PC-3 (cell line): ENCODE data around the gene ARL13B. TPM values are rescaled to one million over a fixed set of nuclear protein-coding genes. Genes with fewer than 3 reads are reported as not detected.
A peak's percentile ranks its signal among the peaks of the same experiment; 100 is the strongest.

ENCODE experiments used
- ATAC-seq: fragments of 200-7000 bp; cut with Tn5 transposase; 2 replicates; pipeline ENCODE4 v1.9.1; 2020; ENCODE audit warnings: mild to moderate bottlenecking, moderate library complexity
- BruUV-seq: library from RNA; stranded (reverse); fragments of 400-500 nt; replicated peaks from 2 replicates; lab custom pipeline; 2021; lab: Mats Ljungman, UMichigan
- CTCF ChIA-PET: fragments of 300-600 bp; sonication (Branson Sonifier 250); formaldehyde crosslinking; loops from one replicate; lab custom pipeline; 2022; ENCODE audit warnings: antibody characterized with exemption; lab: Charles Lee
- POLR2A ChIA-PET: fragments of 300-600 bp; sonication (Branson Sonifier 250); formaldehyde crosslinking; loops from one replicate; lab custom pipeline; 2022; ENCODE audit warnings: antibody characterized with exemption; ENCODE audit not compliant: unreplicated experiment; lab: Charles Lee
- DNase-seq: peaks from one replicate; pipeline ENCODE4 v3.0.0-alpha.2; 2015
- H2AFZ ChIP-seq: fragments of 300-600 bp; sonication (generic); 2 replicates; pipeline ENCODE4 v1.6.0; 2016; ENCODE audit warnings: antibody characterized with exemption, low read length
- H3F3A ChIP-seq: fragments of 300-600 bp; sonication (generic); one replicate; pipeline ENCODE4 v1.6.0; 2017; ENCODE audit warnings: antibody characterized with exemption, low read length, control low read depth, mild to moderate bottlenecking; ENCODE audit not compliant: unreplicated experiment
- H3K27ac ChIP-seq: fragments of 300-600 bp; sonication (generic); 2 replicates; pipeline ENCODE4 v1.5.1; 2016; ENCODE audit warnings: mild to moderate bottlenecking, low read length
- H3K27me3 ChIP-seq: fragments of 300-600 bp; sonication (generic); 2 replicates; pipeline ENCODE4 v1.6.1; 2016; ENCODE audit warnings: low read length, mixed read lengths
- H3K36me3 ChIP-seq: fragments of 300-600 bp; sonication (generic); 2 replicates; pipeline ENCODE4 v1.6.1; 2016; ENCODE audit warnings: low read depth, mixed run types, low read length, mixed read lengths
- H3K4me1 ChIP-seq: fragments of 300-600 bp; sonication (generic); 2 replicates; pipeline ENCODE4 v1.5.1; 2016; ENCODE audit warnings: low read length; ENCODE audit not compliant: insufficient read depth
- H3K4me2 ChIP-seq: fragments of 300-600 bp; sonication (generic); 2 replicates; pipeline ENCODE4 v1.6.0; 2016; ENCODE audit warnings: low read length
- H3K4me3 ChIP-seq: fragments of 300-600 bp; sonication (generic); 2 replicates; pipeline ENCODE4 v1.5.1; 2016; ENCODE audit warnings: mild to moderate bottlenecking, low read length, mixed read lengths
- H3K79me2 ChIP-seq: fragments of 300-600 bp; sonication (generic); 2 replicates; pipeline ENCODE4 v1.6.1; 2017; ENCODE audit warnings: low read length, mixed read lengths
- H3K9ac ChIP-seq: fragments of 300-600 bp; sonication (generic); 2 replicates; pipeline ENCODE4 v1.6.0; 2016; ENCODE audit warnings: mild to moderate bottlenecking, low read length
- H3K9me2 ChIP-seq: fragments of 300-600 bp; sonication (generic); replicated peaks from 2 replicates; pipeline ENCODE4 v1.6.1; 2016; ENCODE audit warnings: mixed run types, low read length, mixed read lengths
- H3K9me3 ChIP-seq: fragments of 300-600 bp; sonication (generic); 2 replicates; pipeline ENCODE4 v1.6.1; 2016; ENCODE audit warnings: low read length, mixed read lengths
- H4K20me1 ChIP-seq: fragments of 300-600 bp; sonication (generic); 2 replicates; pipeline ENCODE4 v1.6.1; 2016; ENCODE audit warnings: low read length, mixed read lengths
- CTCF ChIP-seq: fragments of 300-600 bp; sonication (generic); conservative IDR thresholded peaks from 2 replicates; pipeline ENCODE4 v1.5.1; 2017; ENCODE audit warnings: antibody characterized with exemption, low read depth, mild to moderate bottlenecking, low read length
- EZH2 ChIP-seq: fragments of 300-600 bp; sonication (generic); IDR thresholded peaks from one replicate; pipeline ENCODE4 v1.6.1; 2017; ENCODE audit warnings: antibody characterized with exemption, mild to moderate bottlenecking, low read length; ENCODE audit not compliant: unreplicated experiment
- EZH2phosphoT487 ChIP-seq: fragments of 300-600 bp; sonication (generic); IDR thresholded peaks from 2 replicates; pipeline ENCODE4 v1.6.1; 2018; ENCODE audit warnings: mild to moderate bottlenecking, antibody characterized with exemption, low read length, borderline replicate concordance
- intact Hi-C: fragments of 100-400 bp; cut with micrococcal nuclease; formaldehyde crosslinking; loops from 2 replicates; pipeline ENCODE4 v1.9.0; 2023
- total RNA-seq: library from RNA; depleted of rRNA; stranded (reverse); fragments of >200 nt; gene quantifications from 2 replicates; pipeline ENCODE4 v1.2.3, GENCODE V29; 2014

ARL13B gene
- total RNA-seq, 1 experiment from 2014 or later: 10.7 TPM

- intact Hi-C loops: loop anchor here (5.0 kb wide), 1 partner anchor 223 kb away; no protein-coding TSS in a partner anchor
Measured at GRCh38 chr3:94065122-94065521, 85.2 kb downstream of the ARL13B start.

GRCh38 chr3:94065819-94066480, 86.0 kb downstream of the ARL13B start:
- Histone ChIP-seq H3K9me2 (no peaks in the 10 kb centered on the region), H3K27me3 (no peaks in the 10 kb centered on the region), H3F3A (no peaks in the 10 kb centered on the region), H3K4me3 (no peak overlapping the region), H3K9me3 (no peaks in the 10 kb centered on the region), H2AFZ (no peak overlapping the region), H3K36me3 (0 out of 2 replicates have a peak, but pooled peaks cover 7% of the 10 kb centered on the region), H3K27ac (no peak overlapping the region), H4K20me1 (no peaks in the 10 kb centered on the region), H3K4me2 (no peak overlapping the region), H3K9ac (no peak overlapping the region), H3K4me1 (peaks cover 18% of the 10 kb centered on the region), H3K79me2 (peaks cover 23% of the 10 kb centered on the region)
- POLR2A ChIA-PET: no interaction called here
- DNase-seq (no peak), ATAC-seq (no peak)
- CTCF ChIA-PET: no interaction called here
- BruUV-seq: no TSS peak
- no peak for TF ChIP-seq CTCF
- no peak for TF ChIP-seq EZH2
- TF ChIP-seq EZH2phosphoT487: no peak
- intact Hi-C loops: loop anchor here (5.0 kb wide), 1 partner anchor 224 kb away; no protein-coding TSS in a partner anchor

More at GRCh38 chr3:94065122-94065521, 85.2 kb downstream of the ARL13B start:
- H3K9me2 ChIP-seq: no peaks in the 10 kb centered on the region
- H3K4me1 ChIP-seq: peaks cover 18% of the 10 kb centered on the region
- no peak overlapping the region for H3K27ac ChIP-seq
- ATAC-seq: no peak
- ChIA-PET POLR2A (no interaction called here), CTCF (no interaction called here)
- H3K4me3 ChIP-seq: no peak overlapping the region; the same call in 1 of the 2 replicates
- no peak overlapping the region for H2AFZ ChIP-seq
- H3K27me3 ChIP-seq: no peaks in the 10 kb centered on the region
- peak overlapping the region; percentile 30 for H3K4me2 ChIP-seq
- H3K36me3 ChIP-seq: 0 out of 2 replicates have a peak, but pooled peaks cover 7% of the 10 kb centered on the region
- BruUV-seq: no TSS peak
- H4K20me1 ChIP-seq: no peaks in the 10 kb centered on the region
- no peak for DNase-seq
- no peaks in the 10 kb centered on the region for H3F3A ChIP-seq
- TF ChIP-seq EZH2phosphoT487 (no peak), EZH2 (no peak), CTCF (no peak)
- no peak overlapping the region for H3K9ac ChIP-seq
- peaks cover 23% of the 10 kb centered on the region for H3K79me2 ChIP-seq
- no peaks in the 10 kb centered on the region for H3K9me3 ChIP-seq
